GM18951 (cell line): Measurements from ENCODE around the gene NSF.

Experiments used
- POLR2A ChIP-seq: IDR thresholded peaks from 4 replicates; pipeline ENCODE4 v1.6.1; 2011; ENCODE audit warnings: mild to moderate bottlenecking; ENCODE audit not compliant: insufficient read length, insufficient read depth; ENCODE audit errors: extremely low read depth
- in situ Hi-C: fragments of 300-500 bp; cut with MboI; formaldehyde crosslinking; loops from one replicate; pipeline ENCODE4 v1.12.0; 2022; ENCODE audit warnings: low sequenced_read_pairs, mixed read lengths, inconsistent platforms; ENCODE audit not compliant: unreplicated experiment

Gene NSF

DNA sequence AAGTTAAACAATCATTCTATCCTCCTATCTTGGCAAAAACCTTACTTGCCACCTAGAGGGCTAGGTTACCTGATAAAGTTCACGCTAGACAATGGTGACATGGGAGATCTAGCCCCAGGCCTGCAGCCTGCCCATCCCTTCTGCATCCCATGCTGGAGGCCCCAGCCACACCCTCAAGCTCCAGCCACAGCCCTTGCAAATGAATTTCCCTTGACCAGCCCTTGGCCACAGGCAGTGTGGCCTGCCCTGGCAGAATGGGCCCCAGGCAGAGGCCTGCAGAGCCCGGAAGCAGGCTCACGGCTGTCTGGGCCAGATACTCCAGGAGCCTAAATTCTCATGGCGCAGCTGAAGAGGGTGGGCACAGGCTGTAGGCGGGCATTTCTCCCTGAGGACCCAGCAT lies 213.1 kb downstream of the NSF start:
- in situ Hi-C loops: no loop called here
- TF ChIP-seq POLR2A: no peak

GRCh38 chr17:46805771-46806170 lies 215.3 kb downstream of the NSF start:
- in situ Hi-C loops: no loop called here
- TF ChIP-seq POLR2A: no peak
